Fibroblast of skin of scalp (primary cell): ENCODE measurements around the gene MYRIP.

Source experiments
- DNase-seq: peaks from one replicate; pipeline ENCODE4 v3.0.0-alpha.2; 2013

Gene MYRIP

GRCh38 chr3:40086890-40087883 is 277.8 kb downstream of the MYRIP start:
- peak; percentile 33 for DNase-seq

- no peak for DNase-seq
Observed at GRCh38 chr3:40088527-40089170, 279.2 kb downstream of the MYRIP start.

DNA sequence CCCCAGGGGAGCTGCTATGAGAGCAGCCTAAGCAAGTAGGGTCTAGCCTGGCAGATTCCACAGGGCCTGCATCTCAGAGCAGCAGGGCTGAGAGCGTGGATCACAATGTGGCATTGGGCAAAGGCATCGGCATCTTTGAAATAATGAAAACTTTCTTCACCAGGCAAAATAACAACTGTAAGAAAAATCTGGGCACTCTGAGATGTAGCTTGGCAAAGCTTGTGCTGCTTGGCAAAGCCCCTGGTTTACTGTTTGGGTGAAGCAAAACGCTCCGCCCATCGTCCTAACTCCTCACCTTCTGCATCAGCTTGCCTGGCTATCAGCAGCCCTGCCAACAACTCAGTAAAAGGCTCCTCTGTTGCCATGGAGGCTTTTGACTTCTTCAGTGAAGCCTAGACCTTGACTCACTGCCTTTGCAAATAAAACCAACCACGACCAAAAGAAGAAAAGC is 287.3 kb downstream of the MYRIP start:
- no peak for DNase-seq

GRCh38 chr3:40097131-40098117 is 288.0 kb downstream of the MYRIP start:
- peak; percentile 30 for DNase-seq

DNA sequence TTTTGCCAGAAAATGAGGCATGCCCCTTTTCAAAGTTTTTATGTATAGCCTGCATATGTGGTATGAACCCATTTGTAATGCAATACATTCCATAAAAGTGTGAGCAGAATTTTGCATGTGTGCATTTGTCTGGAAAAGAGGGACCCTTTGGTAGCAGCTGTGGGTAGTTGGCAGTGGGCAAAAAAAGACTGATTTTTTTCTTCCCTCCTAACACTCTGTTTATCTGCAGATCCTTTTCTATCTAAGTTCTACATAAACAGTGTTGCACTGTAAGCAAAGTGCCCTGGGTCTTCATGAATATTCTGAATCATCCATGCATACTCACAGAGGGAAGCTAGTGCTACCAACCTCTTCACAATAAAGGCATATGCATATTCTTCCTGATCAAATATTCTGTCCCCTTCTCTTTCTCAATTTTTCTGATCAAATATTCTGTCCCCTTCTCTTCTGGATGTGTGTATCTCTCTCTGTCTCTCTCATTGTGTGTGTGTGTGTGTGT is 288.9 kb downstream of the MYRIP start:
- DNase-seq: no peak

DNA sequence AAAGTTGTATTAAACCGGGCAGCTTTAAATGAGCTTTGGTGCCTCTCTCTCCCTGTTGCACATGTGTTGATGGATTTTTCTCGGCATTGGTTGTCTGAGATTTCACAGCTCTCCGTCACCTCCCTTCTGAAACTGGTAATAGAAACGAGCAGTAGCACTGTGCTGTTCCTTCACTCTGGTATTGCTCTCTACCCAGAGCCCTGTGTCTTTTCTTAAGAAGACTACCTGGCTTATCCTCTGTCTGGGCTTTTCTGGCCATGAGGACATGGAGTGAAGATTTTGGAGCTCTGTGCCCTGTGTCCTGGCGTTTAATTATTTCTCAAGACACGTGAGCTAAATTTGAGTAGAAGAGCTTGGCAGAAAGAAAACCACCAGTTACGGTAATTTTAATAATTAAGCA is 290.5 kb downstream of the MYRIP start:
- DNase-seq: no peak

DNA sequence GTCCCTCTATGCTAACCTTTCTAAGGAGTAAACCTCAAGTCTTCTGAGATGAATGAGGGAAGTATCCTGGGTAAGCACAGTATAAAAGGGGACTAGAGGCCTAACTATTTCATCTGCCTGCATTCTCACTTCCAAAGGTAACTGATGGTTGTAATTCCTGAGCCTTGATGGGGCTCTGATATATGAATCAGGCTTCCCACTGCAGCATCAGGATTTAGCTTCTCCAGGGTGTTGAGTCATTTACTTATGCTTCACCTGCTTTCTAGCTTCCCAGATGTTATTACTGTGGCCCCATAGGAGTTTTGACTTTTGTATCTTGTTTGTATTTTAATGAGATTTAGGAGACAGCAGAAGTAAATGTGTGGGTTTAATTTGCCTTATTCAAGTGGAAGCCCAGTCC is 292.8 kb downstream of the MYRIP start:
- no peak for DNase-seq

DNA sequence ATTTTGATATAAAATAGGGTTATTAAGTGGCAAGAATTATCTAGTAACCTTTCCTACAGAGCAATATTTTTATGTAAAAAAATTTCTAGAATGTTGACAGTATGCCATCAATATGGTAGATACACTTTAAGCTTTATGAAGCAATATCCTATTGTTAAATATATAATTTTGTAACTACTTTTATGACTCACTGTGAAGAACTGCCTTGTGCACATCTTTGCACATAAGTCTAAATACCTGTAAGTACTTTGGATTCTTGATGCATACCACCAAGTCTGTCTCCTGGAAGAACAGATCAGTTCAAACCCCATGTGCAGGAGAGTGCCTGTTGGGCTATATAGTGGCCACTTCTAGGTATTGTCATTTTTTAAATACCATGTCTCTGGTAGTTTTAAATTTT is 294.4 kb downstream of the MYRIP start:
- no peak for DNase-seq

DNA sequence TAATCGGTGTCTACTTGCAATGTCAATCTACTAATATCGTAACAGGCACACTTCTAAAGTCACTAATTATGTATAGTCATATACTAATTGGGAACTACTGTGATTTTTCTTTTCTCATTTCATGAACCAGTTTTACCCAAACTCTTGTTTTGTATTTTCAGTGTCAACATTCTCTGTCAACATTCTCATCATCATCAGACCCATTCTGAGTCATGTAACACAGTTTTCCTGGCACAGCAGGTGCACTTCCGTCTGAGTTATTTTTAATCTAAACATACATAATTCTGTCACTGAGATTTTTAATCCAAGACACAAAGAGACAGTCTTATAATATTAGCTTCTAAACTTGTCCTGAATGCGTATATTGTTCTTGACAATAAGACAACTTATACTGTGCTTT is 295.0 kb downstream of the MYRIP start:
- DNase-seq: no peak

DNA sequence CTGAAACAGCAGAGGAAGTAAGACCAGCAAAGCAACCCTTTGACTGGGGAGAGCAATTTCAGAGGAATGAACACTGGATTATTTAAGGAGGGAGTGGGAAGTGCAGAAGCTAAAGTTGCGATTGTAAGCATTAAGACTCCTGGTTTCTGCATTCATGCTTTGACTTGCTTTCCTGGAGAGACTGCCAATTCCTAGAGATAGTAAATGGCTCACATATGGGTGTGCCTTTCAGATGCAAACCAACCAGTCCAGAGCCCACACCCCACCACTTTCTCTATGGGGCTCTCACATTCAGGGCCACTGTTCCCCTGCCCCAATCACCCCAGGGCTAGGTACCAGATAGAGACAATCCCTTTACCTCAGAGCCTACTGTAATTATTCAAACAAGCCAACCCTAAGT is 299.2 kb downstream of the MYRIP start:
- DNase-seq: no peak

GRCh38 chr3:40109641-40110490 is 300.5 kb downstream of the MYRIP start:
- peak; percentile 73 for DNase-seq

GRCh38 chr3:40116478-40117177 is 307.2 kb downstream of the MYRIP start:
- peak; percentile 89 for DNase-seq

DNA sequence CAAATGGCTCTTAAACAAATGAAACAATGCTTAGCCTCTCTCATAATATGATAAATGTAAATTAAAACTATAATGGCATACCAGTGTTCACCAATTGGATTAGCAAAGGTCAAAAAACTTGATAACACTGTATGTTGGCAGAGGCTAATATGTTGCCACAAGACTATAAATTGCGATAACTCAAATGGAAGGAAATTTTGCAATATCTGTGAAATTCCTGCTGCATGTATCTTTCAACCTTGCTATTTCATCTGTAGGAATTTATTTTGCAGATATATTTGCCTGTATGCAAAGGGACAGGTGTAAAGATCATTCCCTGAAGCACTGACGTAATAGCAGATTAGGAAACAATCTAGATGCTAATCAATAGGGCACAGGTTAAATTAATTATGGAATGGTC is 308.7 kb downstream of the MYRIP start:
- DNase-seq: no peak

GRCh38 chr3:40120067-40120692 is 310.8 kb downstream of the MYRIP start:
- DNase-seq: no peak

DNA sequence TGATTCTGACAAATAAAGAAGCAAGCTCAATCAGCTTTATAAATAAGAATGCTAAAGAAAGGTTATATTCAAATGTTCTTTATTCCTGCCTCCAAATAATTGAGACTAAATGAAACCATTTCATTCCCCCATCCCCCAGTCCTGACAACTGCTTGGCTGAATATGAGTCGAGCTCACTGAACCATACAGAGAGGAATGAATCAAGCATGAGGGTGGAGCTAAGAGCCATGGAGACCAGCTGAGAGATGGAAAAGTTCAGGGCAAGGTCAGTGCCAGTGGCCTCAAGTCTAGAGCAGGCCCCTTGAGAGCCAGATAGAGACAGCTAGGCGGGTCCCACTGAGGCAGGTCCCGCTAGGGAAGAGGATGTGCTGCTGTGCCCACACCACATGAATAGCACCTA is 311.4 kb downstream of the MYRIP start:
- DNase-seq: peak; percentile 81

DNA sequence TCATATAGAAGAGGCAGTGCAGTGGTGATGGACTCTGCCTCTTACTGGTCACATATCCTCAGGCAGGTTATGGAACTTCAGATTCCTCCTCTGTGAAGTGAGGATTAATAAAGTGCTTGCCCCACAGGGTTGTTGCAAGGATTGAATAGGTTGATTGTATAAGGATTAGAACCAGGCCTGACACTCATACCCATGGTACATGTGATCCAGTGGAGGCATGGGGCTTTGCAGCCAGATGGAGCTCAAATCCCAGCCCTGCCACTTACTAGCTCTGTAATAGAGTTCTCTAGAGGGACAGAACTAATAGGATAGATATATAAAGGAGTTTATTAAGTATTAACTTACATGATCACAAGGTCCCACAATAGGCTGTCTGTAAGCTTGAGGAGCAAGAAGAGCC is 315.5 kb downstream of the MYRIP start:
- DNase-seq: no peak

GRCh38 chr3:40128166-40128565 is 318.8 kb downstream of the MYRIP start:
- no peak for DNase-seq

DNA sequence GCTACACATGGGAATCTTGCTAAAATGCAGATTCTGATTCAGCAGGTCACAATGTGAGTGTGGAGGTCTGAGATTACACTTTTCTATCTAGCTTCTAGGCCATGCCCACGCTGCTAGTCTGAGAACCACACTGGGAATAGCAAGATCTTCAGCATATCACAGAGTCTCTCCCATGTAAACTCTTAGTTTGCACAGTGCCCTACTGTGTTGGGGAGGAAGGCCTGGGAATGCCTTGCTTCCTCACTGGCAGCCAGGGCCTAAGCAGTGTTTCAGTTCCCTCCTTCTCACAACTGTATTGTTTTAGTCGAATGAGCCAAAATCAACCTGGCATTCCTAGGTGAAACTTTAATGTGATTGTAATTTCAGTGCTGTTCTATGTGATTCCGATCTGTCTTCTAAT is 320.1 kb downstream of the MYRIP start:
- no peak for DNase-seq

- DNase-seq: no peak
Observed at GRCh38 chr3:40129981-40130380, 320.6 kb downstream of the MYRIP start.

DNA sequence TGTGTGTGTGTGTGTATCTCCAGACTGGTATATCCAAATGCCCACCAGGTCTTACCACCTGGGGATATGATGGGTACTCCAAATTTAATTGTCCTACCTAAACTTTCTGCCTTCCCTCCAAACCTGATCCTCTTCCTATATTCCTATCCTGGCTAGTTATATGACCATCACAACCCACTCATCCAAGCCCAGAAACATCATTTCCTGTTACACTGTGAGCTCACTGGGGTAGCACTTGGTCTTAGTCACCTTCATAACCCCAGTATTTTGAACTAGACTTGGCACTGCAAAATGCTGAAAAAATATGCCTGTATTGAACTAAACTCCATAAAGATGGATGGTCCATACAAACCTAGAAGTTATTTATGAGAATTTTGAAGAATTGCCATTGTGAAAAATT is 321.3 kb downstream of the MYRIP start:
- no peak for DNase-seq
